Thyroid gland (tissue), 4 donors: ENCODE data around the gene ZNF48.

Experiments
- CTCF ChIP-seq, 6 experiments: fragments of 200-600 bp in 3 of 6; fragments of 450-650 bp in 3 of 6; sonication (generic) in 3 of 6; IDR thresholded peaks; one replicate each; pipeline ENCODE4 v1.5.1; 2016 to 2019; ENCODE audit warnings: antibody characterized with exemption in 6 of 6, mild to moderate bottlenecking in 2 of 6, inconsistent platforms in 1 of 6, moderate library complexity in 1 of 6
- POLR2A ChIP-seq, 2 donors: fragments of 450-650 bp; IDR thresholded peaks; one replicate each; pipeline ENCODE4 v1.6.1; 2017; ENCODE audit warnings: antibody characterized with exemption in 2 of 2, mild to moderate bottlenecking in 2 of 2, moderate library complexity in 1 of 2

- TF ChIP-seq CTCF (IDR thresholded peaks at IDR 0.05) (no peak), POLR2A (IDR thresholded peaks at IDR 0.05) (no peak)
These were observed 23.3 kb downstream of the ZNF48 start for GRCh38 chr16:30418350-30419181.
